Liver (tissue), 9 donors: ENCODE measurements around the gene NEK6. TPM values are rescaled to one million over a fixed set of nuclear protein-coding genes. Genes with fewer than 3 reads are reported as not detected.

Experiments
- DNase-seq: peaks from one replicate; pipeline ENCODE4 v3.0.0-alpha.2; 2017; ENCODE audit warnings: low spot score
- H3K27ac ChIP-seq, 2 donors: one replicate each; pipeline ENCODE4 v1.7.0; 2013; ENCODE audit warnings: inconsistent platforms in 2 of 2, low read length in 2 of 2, control low read depth in 1 of 2, low read depth in 1 of 2, mild to moderate bottlenecking in 1 of 2
- H3K27me3 ChIP-seq, 4 donors: one replicate each; pipeline versions ENCODE4 v1.6.1 to v1.7.0; 2013; ENCODE audit warnings: low read length in 3 of 4, inconsistent platforms in 1 of 4, mild to moderate bottlenecking in 1 of 4, moderate library complexity in 1 of 4; ENCODE audit not compliant: control insufficient read depth in 4 of 4, insufficient read depth in 4 of 4
- H3K36me3 ChIP-seq, 4 donors: one replicate each; pipeline versions ENCODE4 v1.6.1 to v1.7.0; 2013; ENCODE audit warnings: low read length in 3 of 4, mild to moderate bottlenecking in 3 of 4, low read depth in 1 of 4, moderate library complexity in 1 of 4; ENCODE audit not compliant: control insufficient read depth in 4 of 4, insufficient read depth in 3 of 4
- H3K4me1 ChIP-seq, 4 donors: one replicate each; pipeline versions ENCODE4 v1.6.1 to v1.7.0; 2013; ENCODE audit warnings: low read length in 3 of 4, mild to moderate bottlenecking in 3 of 4, moderate library complexity in 1 of 4; ENCODE audit not compliant: control insufficient read depth in 4 of 4, insufficient read depth in 4 of 4
- H3K4me3 ChIP-seq, 3 donors: one replicate each; pipeline versions ENCODE4 v1.6.1 to v1.7.0; 2013; ENCODE audit warnings: low read length in 3 of 3, control low read depth in 1 of 3, low read depth in 1 of 3, mild to moderate bottlenecking in 1 of 3
- H3K9ac ChIP-seq, 2 donors: one replicate each; pipeline ENCODE4 v1.7.0; 2013; ENCODE audit warnings: low read length in 2 of 2, mild to moderate bottlenecking in 2 of 2, moderate library complexity in 2 of 2, control low read depth in 1 of 2, low read depth in 1 of 2
- H3K9me3 ChIP-seq, 4 donors: one replicate each; pipeline versions ENCODE4 v1.6.1 to v1.7.0; 2013; ENCODE audit warnings: low read length in 3 of 4; ENCODE audit not compliant: control insufficient read depth in 4 of 4
- EGR1 ChIP-seq, 2 donors: IDR thresholded peaks; 2 replicates each; pipeline ENCODE4 v1.6.1; 2016 to 2018; ENCODE audit warnings: antibody characterized with exemption in 2 of 2, low read depth in 2 of 2
- FOXA1 ChIP-seq: IDR thresholded peaks from 2 replicates; pipeline ENCODE4 v1.6.1; 2016; ENCODE audit warnings: antibody characterized with exemption
- FOXA2 ChIP-seq: IDR thresholded peaks from 2 replicates; pipeline ENCODE4 v1.6.1; 2016; ENCODE audit warnings: antibody characterized with exemption
- GABPA ChIP-seq, 2 donors: IDR thresholded peaks in 1 of 2; conservative IDR thresholded peaks in 1 of 2; 2 replicates each; pipeline ENCODE4 v1.6.1; 2016; ENCODE audit warnings: antibody characterized with exemption in 2 of 2, mild to moderate bottlenecking in 1 of 2, moderate library complexity in 1 of 2
- HNF4A ChIP-seq, 2 donors: conservative IDR thresholded peaks; 2 replicates each; pipeline ENCODE4 v1.6.1; 2016; ENCODE audit warnings: antibody characterized with exemption in 2 of 2, mild to moderate bottlenecking in 2 of 2
- HNF4G ChIP-seq: IDR thresholded peaks from 2 replicates; pipeline ENCODE4 v1.6.1; 2016; ENCODE audit warnings: antibody characterized with exemption
- JUND ChIP-seq, 2 donors: IDR thresholded peaks; 2 replicates each; pipeline ENCODE4 v1.6.1; 2016; ENCODE audit warnings: antibody characterized with exemption in 2 of 2
- NR2F2 ChIP-seq: IDR thresholded peaks from 2 replicates; pipeline ENCODE4 v1.6.1; 2016; ENCODE audit warnings: antibody characterized with exemption
- RAD21 ChIP-seq, 2 donors: IDR thresholded peaks; 2 replicates each; pipeline ENCODE4 v1.6.1; 2016; ENCODE audit warnings: antibody characterized with exemption in 2 of 2, mild to moderate bottlenecking in 2 of 2
- RXRA ChIP-seq, 2 donors: IDR thresholded peaks; 2 replicates each; pipeline ENCODE4 v1.6.1; 2017 to 2018; ENCODE audit warnings: antibody characterized with exemption in 2 of 2, mild to moderate bottlenecking in 1 of 2
- SP1 ChIP-seq: IDR thresholded peaks from 2 replicates; pipeline ENCODE4 v1.6.1; 2018; ENCODE audit warnings: antibody characterized with exemption, mild to moderate bottlenecking
- TAF1 ChIP-seq: conservative IDR thresholded peaks from 2 replicates; pipeline ENCODE4 v1.6.1; 2016; ENCODE audit warnings: antibody characterized with exemption, mild to moderate bottlenecking
- YY1 ChIP-seq: IDR thresholded peaks from 2 replicates; pipeline ENCODE4 v1.6.1; 2016; ENCODE audit warnings: antibody characterized with exemption, mild to moderate bottlenecking
- WGBS: extraction: QIAGEN DNeasy Blood & Tissue Kit; methylation state at CpG from one replicate; pipeline ENCODE4 v1.1.7; 2013; 5-methylcytosine and 5-hydroxymethylcytosine counted together
- polyA plus RNA-seq, 2 donors: library from polyadenylated mRNA; stranded (reverse) in 1 of 2; unstranded in 1 of 2; fragments of 200-250 nt in 1 of 2; fragments of >200 nt in 1 of 2; fragmentation: Nextera tagmentation in 1 of 2; extraction: Ambion mirVana in 1 of 2; gene quantifications; one replicate each; pipeline versions ENCODE4 v1.2.1 to v1.2.3, GENCODE V29; 2013 to 2015
- total RNA-seq, 2 donors: library from RNA; depleted of rRNA; stranded (reverse); fragments of >200 nt; gene quantifications; one replicate each; pipeline ENCODE4 v1.2.3, GENCODE V29; 2014
- TF ChIP-seq, protein P1 (sequence below): IDR thresholded peaks from 2 replicates; pipeline ENCODE4 v1.6.1; 2016; ENCODE audit warnings: antibody characterized with exemption
- TF ChIP-seq, protein P2 (sequence below): IDR thresholded peaks from 2 replicates; pipeline ENCODE4 v1.6.1; 2016; ENCODE audit warnings: antibody characterized with exemption
- TF ChIP-seq, protein P3 (sequence below): IDR thresholded peaks from 2 replicates; pipeline ENCODE4 v1.6.1; 2016; ENCODE audit warnings: antibody characterized with exemption, mild to moderate bottlenecking
- TF ChIP-seq, protein P4 (sequence below): fragments of 150-350 bp; IDR thresholded peaks from 2 replicates; pipeline ENCODE4 v1.5.1; 2017; ENCODE audit warnings: improper control_type of control experiment, low read depth, low read length; ENCODE audit not compliant: missing input control
- TF ChIP-seq, protein P5 (sequence below): IDR thresholded peaks from 2 replicates; pipeline ENCODE4 v1.6.1; 2016; ENCODE audit warnings: antibody characterized with exemption
- donor health status: healthy.
- donor health status: healthy.
- donor health status: healthy.
- donor health status: healthy.
- donor health status: healthy.

Gene NEK6
- total and polyA plus RNA-seq, 4 donors, result 32.5 to 49.7 (median 42.5) TPM

DNA sequence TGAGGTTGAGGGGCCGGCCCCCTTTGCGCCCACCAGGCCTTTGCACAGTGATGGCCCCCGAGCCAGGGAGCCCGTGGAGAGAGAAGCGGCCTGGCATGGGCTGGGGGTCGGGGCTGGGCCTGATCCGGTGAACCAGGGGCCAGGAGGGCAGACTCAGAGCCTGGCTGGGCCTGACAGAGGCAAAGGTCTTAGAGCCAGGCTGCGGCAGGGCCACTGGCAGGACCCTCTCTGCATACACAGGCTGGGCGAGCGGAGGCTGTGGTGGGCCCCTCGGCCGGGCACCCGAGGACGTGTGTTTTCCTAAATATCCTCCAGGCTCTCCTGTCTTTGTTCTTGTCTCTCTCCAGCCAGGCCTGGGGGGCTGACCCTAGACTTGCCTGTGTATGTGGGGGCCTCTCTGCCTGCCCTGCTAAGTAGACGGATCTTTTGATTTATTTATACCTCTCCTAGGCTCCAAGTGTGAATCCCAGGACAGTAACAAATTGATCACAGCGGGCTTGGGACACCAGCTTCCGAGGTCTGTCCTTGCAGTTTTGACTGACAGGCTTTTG, 933 bp downstream of the NEK6 start:
- WGBS, result 3% methylated on average over 17 of the region's 17 CpGs
- H3K9ac ChIP-seq, result peak overlapping the region; percentile 71 to 91
- H3K27me3 ChIP-seq, result no peaks in the 10 kb centered on the region
- H3K9me3 ChIP-seq, result no peaks in the 10 kb centered on the region
- DNase-seq, result peak; percentile 56
- peaks cover 13 to 37% (median 27%) of the 10 kb centered on the region in 4 donors for H3K4me1 ChIP-seq
- peak overlapping the region; percentile 83 to 88 (median 87) for H3K4me3 ChIP-seq
- no peak for TF ChIP-seq FOXA2
- TF ChIP-seq HNF4G, result no peak
- peak; percentile 22 to 25 for TF ChIP-seq RXRA (IDR thresholded peaks at IDR 0.05)
- TF ChIP-seq, protein P1, sequence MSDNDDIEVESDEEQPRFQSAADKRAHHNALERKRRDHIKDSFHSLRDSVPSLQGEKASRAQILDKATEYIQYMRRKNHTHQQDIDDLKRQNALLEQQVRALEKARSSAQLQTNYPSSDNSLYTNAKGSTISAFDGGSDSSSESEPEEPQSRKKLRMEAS, result peak; percentile 12
- peak in 1 of 2 donors; percentile 11 for TF ChIP-seq RAD21 (IDR thresholded peaks at IDR 0.05)
- TF ChIP-seq FOXA1, result no peak
- peak; percentile 82 to 85 for TF ChIP-seq HNF4A (conservative IDR thresholded peaks at IDR 0.05)
- H3K27ac ChIP-seq, result peak overlapping the region; percentile 98 to 99
- no peaks in the 10 kb centered on the region for H3K36me3 ChIP-seq

DNA sequence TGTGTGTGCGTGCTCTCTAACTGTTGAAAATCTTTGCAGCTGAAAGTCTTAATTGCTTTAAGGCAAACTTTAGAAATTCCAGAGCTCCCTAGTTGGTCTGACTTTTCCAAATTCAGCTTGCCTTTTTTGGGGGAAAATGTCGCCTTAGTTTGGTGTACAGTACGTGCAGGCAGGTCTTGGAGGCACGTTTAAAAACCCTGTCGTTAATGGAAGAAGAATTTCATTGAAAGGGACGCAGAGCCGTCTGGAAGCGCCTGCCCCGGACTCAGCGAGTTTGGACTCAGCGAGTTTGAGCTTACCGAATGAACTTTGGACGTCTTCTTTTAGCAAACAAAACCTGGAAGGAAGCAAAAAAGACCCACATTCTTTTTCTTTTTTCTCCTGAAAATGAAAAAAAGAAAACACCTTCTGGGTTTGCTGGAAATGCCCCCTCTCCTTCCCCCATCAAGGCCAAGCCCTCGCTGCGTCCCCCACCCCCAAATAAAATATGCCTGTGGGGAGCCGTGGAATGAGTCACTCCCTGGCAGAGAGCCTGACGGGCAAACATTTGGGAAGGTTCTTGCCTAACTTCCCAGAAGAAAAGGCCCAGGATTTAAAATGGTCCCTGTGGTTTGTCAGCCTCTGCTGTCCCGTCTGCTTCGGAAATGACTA, 1.5 kb downstream of the NEK6 start:
- peak; percentile 64 for TF ChIP-seq HNF4G
- peak; percentile 91 for TF ChIP-seq YY1
- TF ChIP-seq, protein P2, sequence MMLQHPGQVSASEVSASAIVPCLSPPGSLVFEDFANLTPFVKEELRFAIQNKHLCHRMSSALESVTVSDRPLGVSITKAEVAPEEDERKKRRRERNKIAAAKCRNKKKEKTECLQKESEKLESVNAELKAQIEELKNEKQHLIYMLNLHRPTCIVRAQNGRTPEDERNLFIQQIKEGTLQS, result peak; percentile 93
- TF ChIP-seq TAF1, result peak; percentile 35
- TF ChIP-seq, protein P3, sequence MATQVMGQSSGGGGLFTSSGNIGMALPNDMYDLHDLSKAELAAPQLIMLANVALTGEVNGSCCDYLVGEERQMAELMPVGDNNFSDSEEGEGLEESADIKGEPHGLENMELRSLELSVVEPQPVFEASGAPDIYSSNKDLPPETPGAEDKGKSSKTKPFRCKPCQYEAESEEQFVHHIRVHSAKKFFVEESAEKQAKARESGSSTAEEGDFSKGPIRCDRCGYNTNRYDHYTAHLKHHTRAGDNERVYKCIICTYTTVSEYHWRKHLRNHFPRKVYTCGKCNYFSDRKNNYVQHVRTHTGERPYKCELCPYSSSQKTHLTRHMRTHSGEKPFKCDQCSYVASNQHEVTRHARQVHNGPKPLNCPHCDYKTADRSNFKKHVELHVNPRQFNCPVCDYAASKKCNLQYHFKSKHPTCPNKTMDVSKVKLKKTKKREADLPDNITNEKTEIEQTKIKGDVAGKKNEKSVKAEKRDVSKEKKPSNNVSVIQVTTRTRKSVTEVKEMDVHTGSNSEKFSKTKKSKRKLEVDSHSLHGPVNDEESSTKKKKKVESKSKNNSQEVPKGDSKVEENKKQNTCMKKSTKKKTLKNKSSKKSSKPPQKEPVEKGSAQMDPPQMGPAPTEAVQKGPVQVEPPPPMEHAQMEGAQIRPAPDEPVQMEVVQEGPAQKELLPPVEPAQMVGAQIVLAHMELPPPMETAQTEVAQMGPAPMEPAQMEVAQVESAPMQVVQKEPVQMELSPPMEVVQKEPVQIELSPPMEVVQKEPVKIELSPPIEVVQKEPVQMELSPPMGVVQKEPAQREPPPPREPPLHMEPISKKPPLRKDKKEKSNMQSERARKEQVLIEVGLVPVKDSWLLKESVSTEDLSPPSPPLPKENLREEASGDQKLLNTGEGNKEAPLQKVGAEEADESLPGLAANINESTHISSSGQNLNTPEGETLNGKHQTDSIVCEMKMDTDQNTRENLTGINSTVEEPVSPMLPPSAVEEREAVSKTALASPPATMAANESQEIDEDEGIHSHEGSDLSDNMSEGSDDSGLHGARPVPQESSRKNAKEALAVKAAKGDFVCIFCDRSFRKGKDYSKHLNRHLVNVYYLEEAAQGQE, result no peak
- no peak for TF ChIP-seq FOXA1
- TF ChIP-seq FOXA2, result peak; percentile 5
- peak; percentile 21 to 46 for TF ChIP-seq RXRA (IDR thresholded peaks at IDR 0.05)
- TF ChIP-seq NR2F2, result peak; percentile 44
- no peak for TF ChIP-seq GABPA (IDR thresholded peaks at IDR 0.05 in 1 of 2, conservative IDR thresholded peaks at IDR 0.05 in 1 of 2)
- peak; percentile 53 for TF ChIP-seq SP1
- TF ChIP-seq HNF4A (conservative IDR thresholded peaks at IDR 0.05), result peak; percentile 71 to 84
- TF ChIP-seq, protein P4, sequence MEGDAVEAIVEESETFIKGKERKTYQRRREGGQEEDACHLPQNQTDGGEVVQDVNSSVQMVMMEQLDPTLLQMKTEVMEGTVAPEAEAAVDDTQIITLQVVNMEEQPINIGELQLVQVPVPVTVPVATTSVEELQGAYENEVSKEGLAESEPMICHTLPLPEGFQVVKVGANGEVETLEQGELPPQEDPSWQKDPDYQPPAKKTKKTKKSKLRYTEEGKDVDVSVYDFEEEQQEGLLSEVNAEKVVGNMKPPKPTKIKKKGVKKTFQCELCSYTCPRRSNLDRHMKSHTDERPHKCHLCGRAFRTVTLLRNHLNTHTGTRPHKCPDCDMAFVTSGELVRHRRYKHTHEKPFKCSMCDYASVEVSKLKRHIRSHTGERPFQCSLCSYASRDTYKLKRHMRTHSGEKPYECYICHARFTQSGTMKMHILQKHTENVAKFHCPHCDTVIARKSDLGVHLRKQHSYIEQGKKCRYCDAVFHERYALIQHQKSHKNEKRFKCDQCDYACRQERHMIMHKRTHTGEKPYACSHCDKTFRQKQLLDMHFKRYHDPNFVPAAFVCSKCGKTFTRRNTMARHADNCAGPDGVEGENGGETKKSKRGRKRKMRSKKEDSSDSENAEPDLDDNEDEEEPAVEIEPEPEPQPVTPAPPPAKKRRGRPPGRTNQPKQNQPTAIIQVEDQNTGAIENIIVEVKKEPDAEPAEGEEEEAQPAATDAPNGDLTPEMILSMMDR, result no peak
- TF ChIP-seq, protein P1, result peak; percentile 85
- TF ChIP-seq EGR1 (IDR thresholded peaks at IDR 0.05; ENCODE audit: low read depth in 2 of 2), result no peak
- TF ChIP-seq, protein P5, sequence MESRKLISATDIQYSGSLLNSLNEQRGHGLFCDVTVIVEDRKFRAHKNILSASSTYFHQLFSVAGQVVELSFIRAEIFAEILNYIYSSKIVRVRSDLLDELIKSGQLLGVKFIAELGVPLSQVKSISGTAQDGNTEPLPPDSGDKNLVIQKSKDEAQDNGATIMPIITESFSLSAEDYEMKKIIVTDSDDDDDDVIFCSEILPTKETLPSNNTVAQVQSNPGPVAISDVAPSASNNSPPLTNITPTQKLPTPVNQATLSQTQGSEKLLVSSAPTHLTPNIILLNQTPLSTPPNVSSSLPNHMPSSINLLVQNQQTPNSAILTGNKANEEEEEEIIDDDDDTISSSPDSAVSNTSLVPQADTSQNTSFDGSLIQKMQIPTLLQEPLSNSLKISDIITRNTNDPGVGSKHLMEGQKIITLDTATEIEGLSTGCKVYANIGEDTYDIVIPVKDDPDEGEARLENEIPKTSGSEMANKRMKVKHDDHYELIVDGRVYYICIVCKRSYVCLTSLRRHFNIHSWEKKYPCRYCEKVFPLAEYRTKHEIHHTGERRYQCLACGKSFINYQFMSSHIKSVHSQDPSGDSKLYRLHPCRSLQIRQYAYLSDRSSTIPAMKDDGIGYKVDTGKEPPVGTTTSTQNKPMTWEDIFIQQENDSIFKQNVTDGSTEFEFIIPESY, result peak; percentile 37
- TF ChIP-seq RAD21 (IDR thresholded peaks at IDR 0.05), result peak; percentile 20 to 40
- peak; percentile 98 to 100 for TF ChIP-seq JUND (IDR thresholded peaks at IDR 0.05)
- Histone ChIP-seq H3K9ac (peak overlapping the region; percentile 59 to 98), H3K27me3 (no peaks in the 10 kb centered on the region), H3K36me3 (no peaks in the 10 kb centered on the region), H3K27ac (peak overlapping the region; percentile 98 to 99), H3K4me3 (peak overlapping the region; percentile 83 to 88 (median 87)), H3K9me3 (no peaks in the 10 kb centered on the region), H3K4me1 (peaks cover 13 to 40% (median 29%) of the 10 kb centered on the region in 4 donors)
- peak; percentile 59 for DNase-seq
- WGBS, result 5% methylated on average over 19 of the region's 19 CpGs
